KBM-7 (cell line): ENCODE results near the gene HLA-G.
A peak's percentile ranks its signal among the peaks of the same experiment; 100 is the strongest.

Source experiments
- DNase-seq: peaks from one replicate; pipeline ENCODE4 v3.0.0-alpha.2; 2015
- in situ Hi-C: fragments of 300-500 bp; cut with MboI; formaldehyde crosslinking; loops from 2 replicates; pipeline ENCODE4 v1.14.3; 2020; ENCODE audit warnings: low sequenced_read_pairs, low pct_unique_long_range_greater_than_20kb, mixed read lengths

The HLA-G gene

GRCh38 chr6:29814379-29815117 lies 13.1 kb upstream of the HLA-G start:
- no peak for DNase-seq
- in situ Hi-C loops, result no loop called here

GRCh38 chr6:29815118-29815750 lies 12.4 kb upstream of the HLA-G start:
- DNase-seq, result no peak
- in situ Hi-C loops, result no loop called here

DNA sequence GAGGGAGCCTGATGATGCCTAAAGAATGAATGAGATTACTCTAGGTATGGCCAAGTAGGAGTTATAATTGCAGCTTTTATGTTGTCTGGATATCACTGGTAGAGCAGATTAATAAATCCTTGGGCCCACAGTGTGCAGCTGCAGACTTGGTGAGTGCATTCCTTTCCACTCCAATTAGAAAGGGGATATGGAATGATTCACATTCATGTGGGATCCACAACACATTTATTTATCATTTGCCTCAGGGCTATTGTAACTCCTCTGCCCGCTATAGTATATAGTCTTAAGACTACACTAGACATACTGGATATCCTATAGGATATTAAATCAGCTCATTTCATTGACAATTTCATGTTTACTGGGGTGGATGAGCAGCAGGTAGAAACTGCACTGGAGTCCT lies 11.6 kb upstream of the HLA-G start:
- DNase-seq, result no peak
- in situ Hi-C loops, result no loop called here

- in situ Hi-C loops, result no loop called here
- no peak for DNase-seq
Measured at GRCh38 chr6:29818892-29819291, 8.7 kb upstream of the HLA-G start.

DNA sequence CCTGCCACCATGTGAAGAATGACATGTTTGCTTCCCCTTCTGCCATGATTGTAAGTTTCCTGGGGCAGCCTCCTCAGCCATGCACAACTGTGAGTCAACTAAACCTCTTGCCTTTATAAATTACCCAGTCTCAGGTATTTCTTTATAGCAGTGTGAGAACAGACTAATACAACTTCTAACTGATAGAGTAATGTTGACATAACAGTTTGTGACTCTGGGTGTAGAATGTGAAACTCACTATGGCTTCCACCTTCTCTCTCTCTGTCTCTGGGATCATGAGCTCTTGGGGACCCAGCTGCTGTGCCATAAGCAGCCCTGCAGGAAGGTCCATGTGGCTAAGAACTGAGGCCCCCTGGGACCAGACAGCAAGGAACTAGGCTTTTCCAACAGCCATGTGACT lies 3.5 kb upstream of the HLA-G start:
- in situ Hi-C loops, result no loop called here
- DNase-seq, result no peak

DNA sequence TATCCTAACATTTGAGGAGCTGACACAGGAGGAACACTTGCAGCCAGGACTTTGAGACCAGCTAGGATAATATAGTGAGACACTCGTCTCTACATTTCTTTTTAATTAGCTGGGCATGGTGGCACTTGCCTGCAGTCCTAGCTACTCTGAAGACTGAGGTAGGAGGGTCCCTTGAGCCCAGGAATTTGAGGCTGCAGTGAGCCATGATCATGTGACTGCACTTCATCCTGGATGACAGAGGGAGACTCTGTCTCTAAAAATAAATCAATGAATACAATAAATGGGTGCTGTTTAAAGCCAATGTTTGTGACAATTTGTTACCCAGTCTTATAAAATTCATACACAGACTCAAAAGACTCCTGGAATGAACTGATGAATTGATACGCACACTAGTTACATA lies 1.8 kb upstream of the HLA-G start:
- in situ Hi-C loops, result loop anchor here (25.0 kb wide), 1 partner anchor 186 kb away; no protein-coding TSS in a partner anchor
- DNase-seq, result no peak

DNA sequence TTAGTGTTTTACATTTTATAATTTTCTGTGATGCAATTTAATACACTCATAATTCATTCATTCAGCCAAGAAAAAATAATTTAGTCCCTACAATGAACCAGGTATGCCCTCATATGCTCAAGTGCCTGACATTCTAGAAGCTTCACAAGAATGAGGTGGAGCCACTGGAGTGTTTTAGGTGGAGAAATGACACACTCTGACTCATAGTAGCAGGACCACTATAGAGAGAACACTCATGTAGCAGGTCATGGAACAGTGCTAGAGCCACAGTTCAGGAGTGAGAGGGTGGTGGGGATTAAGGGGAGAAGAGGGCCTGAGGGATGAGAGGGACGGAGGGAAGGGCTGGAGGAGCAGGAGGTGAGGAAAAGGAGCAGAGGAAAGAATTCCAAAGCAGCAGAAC lies 1.4 kb upstream of the HLA-G start:
- no peak for DNase-seq
- in situ Hi-C loops, result loop anchor here (25.0 kb wide), 1 partner anchor 186 kb away; no protein-coding TSS in a partner anchor

DNA sequence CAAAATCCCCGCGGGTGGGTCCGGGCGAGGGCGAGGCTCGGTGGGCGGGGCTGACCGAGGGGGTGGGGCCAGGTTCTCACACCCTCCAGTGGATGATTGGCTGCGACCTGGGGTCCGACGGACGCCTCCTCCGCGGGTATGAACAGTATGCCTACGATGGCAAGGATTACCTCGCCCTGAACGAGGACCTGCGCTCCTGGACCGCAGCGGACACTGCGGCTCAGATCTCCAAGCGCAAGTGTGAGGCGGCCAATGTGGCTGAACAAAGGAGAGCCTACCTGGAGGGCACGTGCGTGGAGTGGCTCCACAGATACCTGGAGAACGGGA lies 809 bp downstream of the HLA-G start:
- in situ Hi-C loops, result loop anchor here (25.0 kb wide), 1 partner anchor 184 kb away; no protein-coding TSS in a partner anchor
- no peak for DNase-seq

DNA sequence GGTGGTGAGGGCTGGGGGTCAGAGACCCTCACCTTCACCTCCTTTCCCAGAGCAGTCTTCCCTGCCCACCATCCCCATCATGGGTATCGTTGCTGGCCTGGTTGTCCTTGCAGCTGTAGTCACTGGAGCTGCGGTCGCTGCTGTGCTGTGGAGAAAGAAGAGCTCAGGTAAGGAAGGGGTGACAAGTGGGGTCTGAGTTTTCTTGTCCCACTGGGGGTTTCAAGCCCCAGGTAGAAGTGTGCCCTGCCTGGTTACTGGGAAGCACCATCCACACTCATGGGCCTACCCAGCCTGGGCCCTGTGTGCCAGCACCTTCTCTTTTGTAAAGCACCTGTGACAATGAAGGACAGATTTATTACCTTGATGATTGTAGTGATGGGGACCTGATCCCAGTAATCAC lies 2.1 kb downstream of the HLA-G start:
- in situ Hi-C loops, result loop anchor here (25.0 kb wide), 1 partner anchor 183 kb away; no protein-coding TSS in a partner anchor
- no peak for DNase-seq

- in situ Hi-C loops, result loop anchor here (25.0 kb wide), 1 partner anchor 182 kb away; no protein-coding TSS in a partner anchor
- no peak for DNase-seq
Measured at GRCh38 chr6:29830409-29830808, 2.8 kb downstream of the HLA-G start.

GRCh38 chr6:29831776-29832175 lies 4.2 kb downstream of the HLA-G start:
- no peak for DNase-seq
- in situ Hi-C loops, result loop anchor here (25.0 kb wide), 1 partner anchor 181 kb away; no protein-coding TSS in a partner anchor

DNA sequence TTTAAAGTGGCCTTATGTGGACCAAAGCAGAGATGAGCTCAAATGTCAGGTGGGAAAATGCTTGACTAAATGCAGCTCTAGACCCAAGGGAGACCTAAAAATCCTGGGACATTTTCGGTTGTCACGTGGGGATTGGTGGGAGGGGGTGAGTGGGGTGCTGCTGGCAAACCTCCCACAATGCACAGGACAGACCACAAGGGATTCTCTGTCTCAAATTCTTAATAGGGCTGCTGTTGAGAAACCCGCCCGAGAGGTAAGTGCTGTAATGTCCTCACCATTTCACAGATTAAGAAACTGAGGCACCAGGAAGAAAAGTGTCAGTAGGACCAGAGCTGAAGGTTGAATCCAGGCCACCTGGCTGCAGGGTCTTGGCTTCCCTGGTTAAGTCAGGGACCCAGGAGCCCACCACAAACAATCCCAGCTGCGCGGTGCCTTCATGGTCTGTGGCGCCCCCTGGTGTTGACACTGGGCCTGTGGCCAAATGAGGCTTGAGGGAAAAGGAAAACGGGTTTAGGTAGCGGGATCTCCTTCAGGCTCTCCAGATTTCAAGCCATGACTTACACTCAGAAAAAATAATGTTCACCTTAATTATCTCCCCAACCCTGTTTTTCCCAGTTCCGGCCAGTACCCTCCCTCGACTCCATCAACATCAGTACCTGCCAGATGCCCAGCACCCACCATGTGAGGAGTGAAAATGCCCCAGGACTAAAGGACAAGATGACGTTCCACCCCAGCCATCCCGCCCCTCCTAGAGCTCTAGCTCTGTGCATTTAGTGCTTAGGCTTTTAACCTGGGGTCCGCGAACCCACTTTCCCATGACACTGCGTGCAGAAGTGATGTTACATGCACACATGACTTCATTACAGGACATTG lies 7.2 kb downstream of the HLA-G start:
- in situ Hi-C loops, result loop anchor here (25.0 kb wide), 1 partner anchor 178 kb away; no protein-coding TSS in a partner anchor
- peak; percentile 57 for DNase-seq

GRCh38 chr6:29839917-29840316 lies 12.3 kb downstream of the HLA-G start:
- in situ Hi-C loops, result loop anchor here (25.0 kb wide), 1 partner anchor 172 kb away; no protein-coding TSS in a partner anchor
- no peak for DNase-seq

- in situ Hi-C loops, result loop anchor here (25.0 kb wide), 1 partner anchor 171 kb away; no protein-coding TSS in a partner anchor
- DNase-seq, result no peak
Measured at GRCh38 chr6:29841030-29841429, 13.4 kb downstream of the HLA-G start.

GRCh38 chr6:29845405-29846006 lies 17.9 kb downstream of the HLA-G start:
- no peak for DNase-seq
- in situ Hi-C loops, result loop anchor here (25.0 kb wide), 1 partner anchor 167 kb away; no protein-coding TSS in a partner anchor

GRCh38 chr6:29847871-29848630 lies 20.4 kb downstream of the HLA-G start:
- DNase-seq, result peak; percentile 82
- in situ Hi-C loops, result loop anchor here (25.0 kb wide), 1 partner anchor 164 kb away; no protein-coding TSS in a partner anchor

DNA sequence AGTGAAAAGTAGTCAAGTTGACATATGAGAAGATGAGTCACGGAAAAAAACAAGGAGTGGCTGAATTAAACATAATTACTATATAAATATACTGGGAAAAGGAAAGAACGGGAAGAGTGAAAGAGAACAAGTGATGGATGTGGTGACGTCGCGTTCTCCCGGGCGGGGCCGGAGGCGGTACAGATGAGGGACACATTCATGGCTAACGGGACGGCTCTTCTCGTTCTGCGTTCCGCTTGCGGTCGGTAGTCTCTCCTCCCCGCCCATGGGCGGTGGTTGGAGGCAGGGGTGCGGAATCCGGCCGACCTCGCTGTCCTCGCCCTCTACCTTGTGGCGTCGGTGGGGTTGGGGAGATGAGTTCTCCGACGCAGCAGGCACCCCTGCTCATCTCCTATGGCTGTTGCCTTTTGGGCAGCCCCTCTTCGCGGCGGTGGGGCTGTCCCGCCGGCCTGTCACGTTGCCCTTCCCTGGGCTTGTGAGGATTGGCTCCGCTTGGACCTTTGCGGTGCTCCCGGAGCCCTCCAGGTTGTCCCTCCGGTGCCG lies 22.5 kb downstream of the HLA-G start:
- in situ Hi-C loops, result no loop called here
- DNase-seq, result no peak

DNA sequence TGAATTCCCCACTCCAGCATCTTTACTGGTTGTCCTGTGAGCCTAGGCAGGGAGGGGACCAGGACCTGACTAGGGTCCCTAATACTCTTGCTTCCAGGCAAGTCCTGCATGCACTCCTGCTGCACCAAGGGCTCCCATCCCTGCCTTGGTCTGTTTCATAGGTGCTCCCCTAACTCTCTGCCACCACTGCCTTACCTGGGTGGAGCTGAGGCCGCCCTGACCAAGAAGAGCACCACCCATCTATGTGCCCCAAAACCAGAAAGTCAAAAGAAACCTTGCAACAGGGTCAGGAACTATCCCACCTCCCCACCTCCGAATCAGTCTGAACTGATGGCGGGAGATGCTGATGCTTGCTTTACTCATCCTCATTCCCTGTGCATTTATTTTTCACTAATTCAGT lies 23.6 kb downstream of the HLA-G start:
- in situ Hi-C loops, result no loop called here
- DNase-seq, result no peak
